AG04449 (cell line): ENCODE results near the gene ST13.

Experiments
- CTCF ChIA-PET: fragments of 350-600 bp; formaldehyde crosslinking; extraction: SDS; loops from one replicate; lab custom pipeline; 2021; ENCODE audit warnings: antibody characterized with exemption; lab: Yijun Ruan, JAX
- POLR2A ChIA-PET: fragments of 400-600, 350-600 bp; formaldehyde crosslinking; extraction: SDS; loops from one replicate; lab custom pipeline; 2020; ENCODE audit warnings: antibody characterized with exemption, inconsistent platforms; lab: Yijun Ruan, JAX
- DNase-seq: peaks from one replicate; pipeline ENCODE4 v3.0.0-alpha.2; 2010; ENCODE audit warnings: low read depth, low spot score
- H3K4me3 ChIP-seq: 2 replicates; pipeline ENCODE4 v1.5.1; 2011; ENCODE audit warnings: low read depth, mild to moderate bottlenecking, control low read depth, low read length
- TF ChIP-seq, protein P1 (sequence below): IDR thresholded peaks from one replicate; pipeline ENCODE4 v1.5.1; 2011; ENCODE audit warnings: mild to moderate bottlenecking, moderate library complexity, low read length, control low read depth, inconsistent platforms; ENCODE audit not compliant: insufficient read depth; ENCODE audit errors: missing control alignments

Gene ST13

DNA sequence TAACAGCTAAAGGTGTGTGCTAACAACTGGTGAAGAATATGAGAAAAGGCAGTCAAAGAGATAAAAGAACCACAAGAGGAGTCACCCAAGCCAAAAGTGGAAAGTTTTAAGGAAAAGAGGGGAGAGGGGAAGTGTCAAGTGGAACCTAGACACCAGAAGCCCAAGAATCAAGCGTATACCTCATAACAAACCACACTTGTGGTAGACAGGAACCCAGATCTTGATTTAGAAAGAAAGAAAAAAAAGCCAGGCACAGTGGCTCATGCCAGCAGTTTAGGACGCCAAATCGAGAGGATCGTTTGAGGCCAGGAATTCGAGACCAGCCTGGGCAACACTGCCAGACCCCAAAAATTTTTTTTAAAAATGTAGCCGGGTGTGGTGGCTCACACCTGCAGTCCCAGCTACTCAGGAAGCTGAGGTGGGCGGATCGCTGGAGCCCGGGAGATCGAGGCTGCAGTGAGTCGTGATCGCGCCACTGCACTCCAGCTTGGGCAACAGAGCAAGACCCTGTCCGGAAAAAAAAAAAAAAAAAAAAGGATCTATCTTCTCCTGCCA is 38.2 kb downstream of the ST13 start:
- ChIA-PET POLR2A (interaction anchor here (0.6 kb wide), 1 partner anchor 44 kb away, joined by 4 read pairs; no protein-coding TSS in a partner anchor), CTCF (interaction anchor here (0.9 to 4.6 kb wide), 8 partner anchors 13 to 167 kb away, joined by 3 to 15 read pairs (median 3); no protein-coding TSS in a partner anchor)
- TF ChIP-seq, protein P1, sequence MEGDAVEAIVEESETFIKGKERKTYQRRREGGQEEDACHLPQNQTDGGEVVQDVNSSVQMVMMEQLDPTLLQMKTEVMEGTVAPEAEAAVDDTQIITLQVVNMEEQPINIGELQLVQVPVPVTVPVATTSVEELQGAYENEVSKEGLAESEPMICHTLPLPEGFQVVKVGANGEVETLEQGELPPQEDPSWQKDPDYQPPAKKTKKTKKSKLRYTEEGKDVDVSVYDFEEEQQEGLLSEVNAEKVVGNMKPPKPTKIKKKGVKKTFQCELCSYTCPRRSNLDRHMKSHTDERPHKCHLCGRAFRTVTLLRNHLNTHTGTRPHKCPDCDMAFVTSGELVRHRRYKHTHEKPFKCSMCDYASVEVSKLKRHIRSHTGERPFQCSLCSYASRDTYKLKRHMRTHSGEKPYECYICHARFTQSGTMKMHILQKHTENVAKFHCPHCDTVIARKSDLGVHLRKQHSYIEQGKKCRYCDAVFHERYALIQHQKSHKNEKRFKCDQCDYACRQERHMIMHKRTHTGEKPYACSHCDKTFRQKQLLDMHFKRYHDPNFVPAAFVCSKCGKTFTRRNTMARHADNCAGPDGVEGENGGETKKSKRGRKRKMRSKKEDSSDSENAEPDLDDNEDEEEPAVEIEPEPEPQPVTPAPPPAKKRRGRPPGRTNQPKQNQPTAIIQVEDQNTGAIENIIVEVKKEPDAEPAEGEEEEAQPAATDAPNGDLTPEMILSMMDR = no peak
- H3K4me3 ChIP-seq = peak overlapping the region; percentile 99
- no peak for DNase-seq

DNA sequence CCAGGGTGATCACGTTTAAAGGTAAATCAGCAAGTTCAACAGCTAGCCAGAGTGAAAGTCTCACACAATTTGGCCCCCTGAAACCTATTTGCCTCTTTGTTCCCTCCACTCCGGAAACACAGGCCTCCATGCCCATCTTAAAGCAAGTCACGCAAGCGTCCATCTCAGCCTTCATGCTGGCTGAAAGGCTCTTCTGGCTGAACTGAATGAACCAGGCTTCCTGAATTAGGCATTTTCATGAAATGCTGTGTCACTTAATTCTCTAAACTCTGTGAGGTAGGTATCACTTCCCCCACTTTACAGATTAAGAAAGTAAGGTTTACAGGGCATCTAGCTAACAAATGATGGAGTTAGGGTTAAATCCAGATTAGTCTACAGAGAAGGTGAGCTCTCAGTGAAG is 38.7 kb downstream of the ST13 start:
- peak overlapping the region; percentile 15; the same call in 1 of the 2 replicates for H3K4me3 ChIP-seq
- DNase-seq = no peak
- ChIA-PET POLR2A (no interaction called here), CTCF (interaction anchor here (0.9 to 4.6 kb wide), 8 partner anchors 13 to 167 kb away, joined by 3 to 15 read pairs (median 3); no protein-coding TSS in a partner anchor)
- TF ChIP-seq, protein P1 = no peak

DNA sequence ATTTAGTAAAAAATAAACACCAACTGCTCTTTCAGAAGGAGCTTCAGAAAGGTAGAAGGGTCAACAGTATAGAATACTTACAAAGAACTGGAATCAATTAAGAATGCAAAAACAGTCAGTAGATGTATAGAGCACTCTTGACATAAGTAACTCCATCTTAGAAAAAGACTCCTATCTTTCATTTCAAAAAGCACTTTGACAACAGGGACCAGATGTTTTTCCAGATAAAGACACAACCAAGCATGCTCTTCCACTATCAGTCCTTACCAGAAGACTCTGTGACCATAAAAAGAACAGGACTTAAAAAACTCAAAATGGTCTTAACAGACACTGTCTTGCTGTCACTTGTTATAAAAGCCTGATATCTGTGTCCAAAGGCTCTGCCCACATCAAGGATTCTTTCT is 42.5 kb downstream of the ST13 start:
- ChIA-PET POLR2A (no interaction called here), CTCF (interaction anchor here (1.2 kb wide), 1 partner anchor 12 kb away, joined by 3 read pairs; no protein-coding TSS in a partner anchor)
- no peak for DNase-seq
- H3K4me3 ChIP-seq = no peak overlapping the region
- TF ChIP-seq, protein P1 = no peak

DNA sequence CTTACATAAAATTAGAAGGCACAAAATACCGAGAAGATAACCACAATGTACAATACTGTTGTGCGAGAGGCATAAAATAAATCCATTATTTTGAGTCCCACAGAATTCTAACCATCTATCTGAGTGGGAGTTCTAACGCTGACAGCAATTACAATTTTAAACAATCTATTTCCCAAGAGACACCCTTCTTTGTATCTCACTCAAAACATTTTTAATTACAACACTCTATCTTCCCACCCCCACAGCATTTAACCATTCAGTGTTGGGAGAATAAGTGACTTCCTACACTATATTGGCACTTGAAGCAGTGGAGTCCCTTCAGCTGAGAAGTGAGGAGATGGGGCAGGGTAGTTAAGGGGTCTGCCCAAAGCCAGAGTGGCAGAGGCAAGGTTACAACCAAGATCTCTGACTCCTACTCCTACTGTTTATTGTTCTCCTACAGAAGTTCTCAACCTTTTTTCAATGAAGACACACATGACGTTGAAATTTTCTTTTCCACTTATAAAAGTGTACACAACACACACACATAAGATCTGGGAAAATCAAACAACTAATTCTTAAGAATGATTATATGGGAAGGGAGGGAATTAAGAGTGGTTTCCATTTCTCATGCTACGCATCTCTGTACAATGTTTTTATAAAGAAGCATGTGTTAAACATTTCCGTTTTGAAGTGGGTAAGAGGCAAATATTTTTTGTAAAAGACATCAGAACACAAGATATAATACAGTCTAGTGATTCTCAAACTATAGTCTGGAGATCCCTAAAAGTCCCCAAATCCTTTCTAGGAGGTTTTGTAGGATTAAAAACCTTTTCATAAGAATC is 48.2 kb downstream of the ST13 start:
- H3K4me3 ChIP-seq = no peak overlapping the region
- POLR2A ChIA-PET = no interaction called here
- TF ChIP-seq, protein P1 = no peak
- CTCF ChIA-PET = interaction anchor here (0.6 to 1.2 kb wide), 4 partner anchors 10 to 157 kb away, joined by 3 read pairs; partner anchors contain the start of gene SLC25A17
- no peak for DNase-seq

DNA sequence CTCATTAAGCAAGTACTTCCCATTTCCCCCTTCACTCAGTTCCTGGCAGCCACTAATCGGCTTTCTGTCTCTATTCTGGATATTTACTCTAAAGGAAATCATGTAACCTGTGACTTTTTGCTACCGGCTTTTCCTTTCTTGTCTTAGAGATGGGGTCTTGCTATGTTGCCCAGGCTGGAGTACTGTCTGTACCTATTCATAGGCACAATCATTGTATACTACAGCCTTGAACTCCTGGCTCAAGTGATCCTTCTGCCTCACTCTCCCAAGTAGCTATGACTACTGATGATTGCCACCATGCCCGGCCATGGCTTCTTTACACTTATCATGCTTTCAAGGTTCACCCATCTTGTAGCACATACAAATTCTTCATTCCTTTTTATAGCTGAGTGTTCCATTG is 49.7 kb downstream of the ST13 start:
- TF ChIP-seq, protein P1 = no peak
- H3K4me3 ChIP-seq = no peak overlapping the region
- ChIA-PET CTCF (no interaction called here), POLR2A (no interaction called here)
- DNase-seq = no peak

DNA sequence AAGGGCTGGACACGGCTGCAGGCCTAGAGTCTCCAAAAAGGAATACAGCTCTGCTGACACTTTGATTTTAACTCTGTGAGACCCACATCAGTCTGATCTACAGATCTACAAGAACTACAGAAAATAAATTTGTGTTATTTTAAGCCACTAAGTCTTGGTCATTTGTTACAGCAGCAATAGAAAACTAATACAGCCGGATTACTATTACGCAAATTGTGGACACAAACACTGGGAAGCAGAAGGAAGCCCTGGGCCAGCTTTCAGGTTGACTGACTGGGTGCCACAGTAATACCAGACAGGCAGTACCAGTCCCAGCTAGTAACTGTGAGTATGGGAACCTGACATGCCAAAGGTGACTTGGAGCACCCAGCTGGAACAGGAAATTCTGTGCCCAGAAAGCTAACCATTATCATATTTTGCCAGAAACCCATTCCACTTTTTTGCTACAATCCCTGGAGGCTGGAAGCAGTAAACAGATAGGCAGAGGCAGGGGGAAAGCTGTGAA is 50.7 kb downstream of the ST13 start:
- CTCF ChIA-PET = interaction anchor here (0.9 kb wide), 2 partner anchors 45 to 122 kb away, joined by 3 read pairs; no protein-coding TSS in a partner anchor
- TF ChIP-seq, protein P1 = no peak
- no peak for DNase-seq
- H3K4me3 ChIP-seq = no peak overlapping the region
- POLR2A ChIA-PET = no interaction called here
